ENCODE measurements around the gene PDZD11. TPM values are rescaled to one million over a fixed set of nuclear protein-coding genes. Genes with fewer than 3 reads are reported as not detected.
A peak's percentile ranks its signal among the peaks of the same experiment; 100 is the strongest.
"Not testable (repeated sequence)": the region's sequence is repeated elsewhere in the genome, so short reads cannot be mapped to it uniquely, and the experiment has no call there.

PDZD11 gene
- polyA plus RNA-seq, 5 donors = 47.6 to 66.6 (median 55.5) TPM

DNA sequence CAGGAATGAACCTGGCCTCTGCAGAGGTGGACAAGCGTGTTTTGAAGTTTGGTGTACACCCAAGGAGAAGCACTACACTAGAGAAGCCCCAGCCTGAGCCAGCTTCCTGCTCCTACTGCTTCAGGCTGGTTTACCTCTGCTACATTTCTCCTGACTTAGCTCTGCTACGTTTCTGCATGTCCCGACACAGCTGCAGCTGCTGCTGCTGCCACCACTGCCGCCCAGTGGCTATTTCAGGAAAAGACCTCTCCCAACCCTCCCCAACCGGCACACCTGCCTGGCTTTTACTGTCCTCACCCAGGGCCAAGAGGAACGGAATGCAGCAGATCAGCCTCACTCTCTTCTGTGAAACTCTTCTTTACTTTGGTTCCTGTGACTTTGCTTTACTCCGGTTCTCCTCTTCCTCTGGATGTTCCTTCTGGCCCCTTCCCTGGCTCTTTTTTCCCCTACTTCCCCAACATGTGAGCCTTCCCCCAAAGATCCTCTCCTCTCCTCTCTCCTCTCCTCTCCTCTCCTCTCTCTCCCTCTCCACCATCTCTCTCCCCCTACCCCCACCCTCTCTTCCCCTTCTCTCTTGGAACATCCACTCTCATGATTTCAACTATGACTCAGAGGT is 26.7 kb downstream of the PDZD11 start:
- peak; percentile 2 to 4 for DNase-seq

DNA sequence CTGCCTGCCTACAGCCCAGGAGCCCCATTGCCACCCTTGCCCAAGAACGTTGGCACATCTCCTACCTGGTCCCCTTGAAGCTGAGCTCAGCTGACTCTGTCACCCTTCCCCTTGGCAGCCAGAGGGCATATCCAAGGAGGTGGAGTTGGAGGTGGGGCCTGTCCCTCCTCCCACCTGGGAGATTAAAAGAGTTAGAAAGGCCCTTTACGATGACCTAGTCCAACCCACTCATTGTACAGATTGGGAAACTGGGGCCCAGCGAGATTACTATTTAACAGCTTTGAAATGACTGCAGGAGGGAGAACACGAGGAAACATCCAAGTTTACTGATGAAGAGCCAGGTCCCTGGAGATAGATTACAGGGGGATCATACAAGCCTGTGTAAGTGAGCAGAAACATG is 29.6 kb downstream of the PDZD11 start, which contains the start of gene P2RY4:
P2RY4 (minus strand) TSS at position 101 of the 400 bp plus-strand sequence. CDS start 580 bp downstream, outside the sequence.
- no peak for DNase-seq

DNA sequence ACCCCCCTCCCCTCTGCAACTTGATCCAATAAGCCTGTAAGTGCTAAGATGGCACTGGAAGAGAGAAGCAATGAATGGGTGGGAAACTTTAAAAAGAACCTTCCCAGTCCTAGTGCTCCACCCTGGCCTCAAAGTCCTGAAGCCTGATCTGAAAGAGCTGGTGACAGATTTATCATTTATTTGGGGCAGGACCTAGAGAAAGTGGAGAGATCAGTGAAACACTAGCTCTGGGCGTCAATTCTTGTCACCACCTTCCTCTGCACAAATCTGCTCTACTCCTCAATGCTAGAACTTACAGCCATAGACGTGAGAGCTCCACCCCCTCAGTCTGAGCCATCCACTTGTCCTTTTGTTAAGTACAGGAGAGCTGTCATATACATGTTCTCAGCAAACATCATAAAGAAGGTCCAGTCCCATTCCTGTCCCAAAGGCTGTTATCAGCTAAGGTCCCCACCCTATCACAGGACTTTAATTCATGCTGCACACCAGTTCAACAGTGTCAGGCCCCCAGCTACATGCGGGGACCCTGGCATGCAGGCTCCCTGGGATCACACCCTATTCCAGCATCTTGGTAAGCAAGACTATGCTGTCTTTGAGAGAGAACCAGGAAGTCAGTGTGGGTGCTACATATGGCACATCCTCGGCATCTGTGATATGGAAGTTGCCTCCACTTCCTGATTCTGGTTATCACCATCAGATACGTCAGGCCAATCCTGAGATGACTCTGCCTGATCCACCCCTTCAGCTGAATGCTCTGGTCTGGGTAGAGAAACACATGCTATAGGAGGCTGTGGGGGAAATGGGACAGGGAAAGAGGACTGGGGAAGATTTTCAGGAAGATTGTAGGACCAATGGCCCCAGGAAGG is 32.1 kb downstream of the PDZD11 start:
- DNase-seq = no peak

DNA sequence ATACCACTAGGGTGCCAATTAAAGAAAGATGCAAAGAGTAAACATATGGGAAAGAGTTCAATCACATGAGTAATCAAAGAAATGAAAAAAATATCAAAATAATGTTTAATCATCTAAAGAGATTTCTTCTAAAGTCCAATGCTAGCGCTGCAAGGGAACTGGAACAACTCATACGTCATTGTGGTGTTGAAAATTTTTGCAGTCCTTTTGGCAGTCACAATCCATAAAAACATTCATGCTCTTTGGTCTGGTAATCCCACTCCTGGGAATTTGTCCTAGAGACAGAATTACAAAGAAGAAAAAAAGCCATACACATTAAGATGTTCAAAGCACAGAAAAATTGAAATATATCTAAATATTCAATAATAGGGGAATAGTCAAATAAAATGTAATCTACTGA is 34.3 kb downstream of the PDZD11 start:
- no peak for DNase-seq

DNA sequence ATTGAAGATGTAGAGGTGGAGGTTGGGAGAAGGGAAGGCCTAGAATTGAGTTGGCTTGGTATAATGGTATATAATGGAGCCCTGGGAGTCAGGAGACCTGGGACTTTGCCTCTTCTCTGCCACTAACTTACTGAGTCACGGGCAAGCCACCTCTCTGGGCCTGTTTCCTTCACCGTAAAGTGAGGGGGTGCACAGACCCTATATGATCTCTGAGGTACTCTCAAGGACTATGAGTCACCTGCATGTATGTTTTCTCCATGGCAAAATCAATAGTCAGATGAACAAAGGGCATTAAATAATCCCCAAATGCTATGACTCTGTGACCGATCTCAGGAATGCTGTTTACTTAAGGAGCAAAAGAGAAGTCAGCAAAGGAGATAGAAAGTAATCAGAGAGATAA is 34.8 kb downstream of the PDZD11 start:
- DNase-seq = no peak

DNA sequence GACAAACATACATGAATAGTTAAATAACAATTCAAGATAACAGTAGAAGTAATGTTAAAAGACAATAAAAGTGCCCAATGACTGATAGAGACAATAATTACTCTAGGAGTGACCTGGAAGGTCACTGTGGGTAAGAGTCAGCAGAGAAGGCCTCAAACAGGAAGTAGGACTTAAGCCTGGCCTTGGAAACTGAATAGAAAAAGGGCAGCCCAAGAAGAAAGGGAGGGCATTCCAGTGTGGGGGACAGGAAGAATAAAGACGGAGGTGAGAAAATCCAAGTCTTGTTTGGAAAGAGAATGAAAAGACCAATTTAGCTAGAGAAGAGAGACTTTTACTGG is 35.7 kb downstream of the PDZD11 start:
- DNase-seq = no peak

DNA sequence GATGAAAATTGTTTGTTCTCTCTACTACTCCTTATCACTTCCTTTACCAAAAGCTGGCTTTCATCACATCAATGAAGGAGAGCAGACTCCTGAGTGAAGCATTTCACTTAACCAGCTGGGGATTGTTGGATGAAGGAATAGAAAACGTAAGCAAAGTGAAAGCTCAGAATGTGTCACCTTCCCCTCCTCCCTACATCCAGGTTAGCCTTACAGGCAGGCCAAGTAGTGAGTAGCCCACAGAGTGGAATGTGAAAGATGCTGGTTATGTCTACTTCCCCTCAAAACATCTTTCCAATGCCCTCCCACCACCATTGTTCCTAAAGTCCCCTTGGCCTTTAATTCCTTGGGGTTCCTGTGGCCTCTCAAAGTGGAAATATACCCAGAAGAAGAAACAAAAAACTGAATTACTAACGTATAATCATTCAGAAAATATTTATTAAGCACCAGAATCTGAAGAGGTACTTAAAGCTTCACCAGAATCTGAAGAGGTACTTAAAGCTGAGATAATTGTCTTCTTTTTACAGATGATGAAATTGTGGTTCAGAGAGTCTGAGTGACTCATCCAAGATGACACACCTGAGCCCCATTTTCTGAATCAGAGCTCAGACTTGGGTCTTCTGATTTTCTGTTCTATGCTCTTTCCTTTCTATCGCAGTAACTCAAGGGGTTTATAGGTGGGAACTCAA is 36.2 kb downstream of the PDZD11 start:
- no peak for DNase-seq

DNA sequence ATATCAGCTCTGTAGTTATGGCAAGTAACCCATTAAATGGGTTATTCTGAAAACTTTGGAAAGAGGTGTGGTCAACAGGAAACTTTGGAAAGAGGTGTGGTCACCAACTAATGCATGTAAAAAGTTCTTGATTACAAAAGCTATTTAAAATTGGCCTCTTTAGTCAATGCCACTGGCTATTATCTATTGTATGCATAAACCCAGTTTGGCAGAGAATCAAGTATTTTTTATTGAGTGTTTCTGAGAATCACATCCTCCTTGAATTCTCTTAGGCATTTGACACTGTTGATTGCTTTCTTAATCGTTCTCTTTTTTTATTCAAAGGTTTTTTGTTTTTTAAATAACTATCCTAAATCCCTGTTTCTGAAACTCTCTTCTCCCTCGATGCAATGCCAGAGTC is 37.2 kb downstream of the PDZD11 start:
- DNase-seq = no peak

DNA sequence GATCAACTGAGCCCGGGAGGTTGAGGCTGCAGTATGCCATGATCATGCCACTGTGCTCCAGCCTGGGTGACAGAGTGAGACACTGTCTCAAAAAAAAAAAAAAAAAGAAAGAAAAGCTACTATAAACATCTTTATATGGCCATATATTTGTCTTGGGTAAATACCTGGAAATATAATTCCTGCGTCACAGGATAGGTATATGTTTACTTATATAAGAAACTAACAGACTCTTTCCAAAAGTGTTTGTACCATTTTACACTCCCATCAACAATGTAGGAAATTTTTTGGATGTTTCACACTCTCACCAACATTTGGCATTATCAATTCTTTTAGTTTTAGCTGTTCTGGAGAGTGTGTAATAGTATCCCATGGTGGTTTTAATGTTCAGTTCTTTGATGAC is 42.5 kb downstream of the PDZD11 start:
- DNase-seq = no peak

DNA sequence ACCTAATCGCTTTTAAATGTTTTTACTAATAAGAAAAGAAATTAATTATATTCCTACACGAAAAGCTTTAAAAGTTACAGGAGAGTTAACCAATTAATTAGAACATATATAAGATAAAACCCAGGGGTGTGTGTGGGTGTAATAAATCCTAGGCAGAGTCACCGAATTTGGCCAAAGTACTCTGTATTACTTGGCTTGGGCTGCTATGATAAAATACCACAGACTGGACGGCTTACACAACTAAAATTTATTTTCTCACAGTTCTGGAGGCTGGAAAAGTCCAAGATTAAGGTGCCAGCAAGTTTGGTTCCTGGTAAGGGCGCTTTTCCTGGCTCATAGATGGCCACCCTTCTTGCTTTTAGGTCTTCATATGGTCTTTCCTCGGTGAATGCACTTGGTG is 44.8 kb downstream of the PDZD11 start:
- DNase-seq = no peak

DNA sequence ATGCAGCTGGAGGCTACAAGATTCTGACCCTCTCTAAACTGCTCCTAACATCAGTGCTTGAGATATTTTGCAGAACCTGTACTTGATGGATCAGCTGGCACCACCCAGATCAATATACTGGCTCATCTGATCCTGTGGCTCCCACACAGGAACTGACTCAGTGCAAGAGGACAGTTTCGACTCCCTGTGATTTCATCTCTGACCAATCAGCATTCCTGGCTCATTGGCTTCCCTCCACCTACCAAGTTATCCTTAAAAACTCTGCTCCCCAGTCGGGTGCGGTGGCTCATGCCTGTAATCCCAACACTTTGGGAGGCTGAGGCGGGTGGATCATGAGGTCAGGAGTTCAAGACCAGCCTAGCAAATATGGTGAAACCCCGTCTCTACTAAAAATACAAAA is 46.1 kb downstream of the PDZD11 start:
- not testable (repeated sequence) for DNase-seq

DNA sequence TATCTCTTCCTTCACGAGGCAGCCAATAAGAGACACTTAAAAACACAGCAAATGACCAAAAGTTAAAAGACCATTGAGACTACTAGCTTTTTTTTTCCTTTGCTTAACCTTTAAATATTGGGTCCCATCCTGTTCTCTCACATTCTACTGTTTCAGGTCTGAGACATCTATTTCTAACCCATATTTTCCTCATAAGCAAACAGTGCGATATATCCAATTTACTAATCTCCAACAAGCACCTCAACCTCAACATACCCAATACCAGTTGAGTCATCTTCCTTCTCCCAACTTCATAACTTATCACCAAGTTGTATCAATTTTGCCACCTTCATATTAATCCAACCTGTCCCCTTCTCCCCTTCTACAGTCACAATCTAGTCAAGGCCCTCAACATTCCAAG is 48.2 kb downstream of the PDZD11 start:
- DNase-seq = no peak

DNA sequence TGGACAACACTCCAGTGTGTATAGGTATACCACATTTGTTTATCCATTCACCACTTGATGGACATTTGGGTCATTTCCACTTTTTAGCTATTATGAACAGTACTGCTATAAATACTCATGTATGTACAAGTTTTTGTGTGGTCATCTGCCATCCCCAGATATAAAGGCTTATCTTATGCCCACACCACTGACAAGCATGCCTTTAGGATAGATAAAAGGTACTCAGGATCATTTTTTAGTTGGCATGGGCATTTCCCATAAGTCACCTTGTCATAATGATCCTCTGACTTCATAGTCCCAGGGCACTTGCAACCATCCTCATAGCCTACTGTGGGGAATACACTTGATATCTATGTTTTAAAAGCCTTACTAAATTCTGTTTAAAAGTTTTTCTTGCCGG is 49.0 kb downstream of the PDZD11 start:
- DNase-seq = no peak

Other genes starting within 250 kb of the PDZD11 start
- not detected for gene AWAT2, start 240.0 kb downstream of the PDZD11 start, polyA plus RNA-seq (ENCODE audit: insufficient read depth in 1 of 5, insufficient read length in 5 of 5, low replicate concordance in 1 of 5)
- gene OTUD6A, start 227.5 kb downstream of the PDZD11 start, polyA plus RNA-seq (ENCODE audit: insufficient read depth in 1 of 5, insufficient read length in 5 of 5, low replicate concordance in 1 of 5) = not detected
- gene IGBP1, start 156.5 kb downstream of the PDZD11 start, polyA plus RNA-seq (ENCODE audit: insufficient read depth in 1 of 5, insufficient read length in 5 of 5, low replicate concordance in 1 of 5) = 100 to 1,000 TPM in 4 of 5 donors, 10 to 100 TPM in 1; 83.4 to 120 (median 111) TPM
- gene DGAT2L6, start 112.4 kb downstream of the PDZD11 start, polyA plus RNA-seq (ENCODE audit: insufficient read depth in 1 of 5, insufficient read length in 5 of 5, low replicate concordance in 1 of 5) = under 1 TPM in 1 of 5 donors, not detected in 4; 0.09 TPM
- under 1 TPM in 3 of 5 donors, not detected in 2; 0.08 to 0.40 (median 0.14) TPM for gene AWAT1, start 55.3 kb downstream of the PDZD11 start, polyA plus RNA-seq (ENCODE audit: insufficient read depth in 1 of 5, insufficient read length in 5 of 5, low replicate concordance in 1 of 5)
- gene P2RY4, start 29.7 kb downstream of the PDZD11 start, polyA plus RNA-seq (ENCODE audit: insufficient read depth in 1 of 5, insufficient read length in 5 of 5, low replicate concordance in 1 of 5) = under 1 TPM; 0.33 to 0.62 (median 0.40) TPM
- 1 to 10 TPM in 3 of 5 donors, under 1 TPM in 2; 0.56 to 2.1 (median 1.3) TPM for gene ARR3, start 21.6 kb downstream of the PDZD11 start, polyA plus RNA-seq (ENCODE audit: insufficient read depth in 1 of 5, insufficient read length in 5 of 5, low replicate concordance in 1 of 5)
- 1 to 10 TPM in 4 of 5 donors, under 1 TPM in 1; 0.73 to 1.3 (median 1.2) TPM for gene RAB41, start 7.8 kb downstream of the PDZD11 start, polyA plus RNA-seq (ENCODE audit: insufficient read depth in 1 of 5, insufficient read length in 5 of 5, low replicate concordance in 1 of 5)
- gene KIF4A, start 177 bp upstream of the PDZD11 start, polyA plus RNA-seq (ENCODE audit: insufficient read depth in 1 of 5, insufficient read length in 5 of 5, low replicate concordance in 1 of 5) = 10 to 100 TPM; 10.0 to 30.4 (median 17.7) TPM
- gene GDPD2, start 133.4 kb upstream of the PDZD11 start, polyA plus RNA-seq (ENCODE audit: insufficient read depth in 1 of 5, insufficient read length in 5 of 5, low replicate concordance in 1 of 5) = under 1 TPM; 0.13 to 0.21 (median 0.14) TPM
- 10 to 100 TPM; 42.3 to 56.3 (median 54.9) TPM for gene DLG3, start 154.9 kb upstream of the PDZD11 start, polyA plus RNA-seq (ENCODE audit: insufficient read depth in 1 of 5, insufficient read length in 5 of 5, low replicate concordance in 1 of 5)

All from right lung (tissue), 5 donors.